Measurements from ENCODE around the gene MYBPC2.

Gene MYBPC2

GRCh38 chr19:50509366-50509765 is 76.7 kb downstream of the MYBPC2 start:
- no peak for TF ChIP-seq ARNTL (CRISPR knock-in tag; IDR thresholded peaks at IDR 0.05; ENCODE audit: borderline replicate concordance, low read depth)
- TF ChIP-seq, protein P1, sequence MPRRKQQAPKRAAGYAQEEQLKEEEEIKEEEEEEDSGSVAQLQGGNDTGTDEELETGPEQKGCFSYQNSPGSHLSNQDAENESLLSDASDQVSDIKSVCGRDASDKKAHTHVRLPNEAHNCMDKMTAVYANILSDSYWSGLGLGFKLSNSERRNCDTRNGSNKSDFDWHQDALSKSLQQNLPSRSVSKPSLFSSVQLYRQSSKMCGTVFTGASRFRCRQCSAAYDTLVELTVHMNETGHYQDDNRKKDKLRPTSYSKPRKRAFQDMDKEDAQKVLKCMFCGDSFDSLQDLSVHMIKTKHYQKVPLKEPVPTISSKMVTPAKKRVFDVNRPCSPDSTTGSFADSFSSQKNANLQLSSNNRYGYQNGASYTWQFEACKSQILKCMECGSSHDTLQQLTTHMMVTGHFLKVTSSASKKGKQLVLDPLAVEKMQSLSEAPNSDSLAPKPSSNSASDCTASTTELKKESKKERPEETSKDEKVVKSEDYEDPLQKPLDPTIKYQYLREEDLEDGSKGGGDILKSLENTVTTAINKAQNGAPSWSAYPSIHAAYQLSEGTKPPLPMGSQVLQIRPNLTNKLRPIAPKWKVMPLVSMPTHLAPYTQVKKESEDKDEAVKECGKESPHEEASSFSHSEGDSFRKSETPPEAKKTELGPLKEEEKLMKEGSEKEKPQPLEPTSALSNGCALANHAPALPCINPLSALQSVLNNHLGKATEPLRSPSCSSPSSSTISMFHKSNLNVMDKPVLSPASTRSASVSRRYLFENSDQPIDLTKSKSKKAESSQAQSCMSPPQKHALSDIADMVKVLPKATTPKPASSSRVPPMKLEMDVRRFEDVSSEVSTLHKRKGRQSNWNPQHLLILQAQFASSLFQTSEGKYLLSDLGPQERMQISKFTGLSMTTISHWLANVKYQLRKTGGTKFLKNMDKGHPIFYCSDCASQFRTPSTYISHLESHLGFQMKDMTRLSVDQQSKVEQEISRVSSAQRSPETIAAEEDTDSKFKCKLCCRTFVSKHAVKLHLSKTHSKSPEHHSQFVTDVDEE (CRISPR knock-in tag; IDR thresholded peaks at IDR 0.05), result no peak
- TF ChIP-seq ESRRG (CRISPR knock-in tag; IDR thresholded peaks at IDR 0.05), result no peak
- TF ChIP-seq PPARA (CRISPR knock-in tag; IDR thresholded peaks at IDR 0.05; ENCODE audit: borderline replicate concordance), result no peak
- TF ChIP-seq GLIS3 (CRISPR knock-in tag; IDR thresholded peaks at IDR 0.05), result no peak
- no peak for TF ChIP-seq TCF4 (CRISPR knock-in tag; IDR thresholded peaks at IDR 0.05; ENCODE audit: borderline replicate concordance)
- TF ChIP-seq, protein P2, sequence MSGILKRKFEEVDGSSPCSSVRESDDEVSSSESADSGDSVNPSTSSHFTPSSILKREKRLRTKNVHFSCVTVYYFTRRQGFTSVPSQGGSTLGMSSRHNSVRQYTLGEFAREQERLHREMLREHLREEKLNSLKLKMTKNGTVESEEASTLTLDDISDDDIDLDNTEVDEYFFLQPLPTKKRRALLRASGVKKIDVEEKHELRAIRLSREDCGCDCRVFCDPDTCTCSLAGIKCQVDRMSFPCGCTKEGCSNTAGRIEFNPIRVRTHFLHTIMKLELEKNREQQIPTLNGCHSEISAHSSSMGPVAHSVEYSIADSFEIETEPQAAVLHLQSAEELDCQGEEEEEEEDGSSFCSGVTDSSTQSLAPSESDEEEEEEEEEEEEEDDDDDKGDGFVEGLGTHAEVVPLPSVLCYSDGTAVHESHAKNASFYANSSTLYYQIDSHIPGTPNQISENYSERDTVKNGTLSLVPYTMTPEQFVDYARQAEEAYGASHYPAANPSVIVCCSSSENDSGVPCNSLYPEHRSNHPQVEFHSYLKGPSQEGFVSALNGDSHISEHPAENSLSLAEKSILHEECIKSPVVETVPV (CRISPR knock-in tag; IDR thresholded peaks at IDR 0.05), result no peak
- TF ChIP-seq OSR1 (CRISPR knock-in tag; IDR thresholded peaks at IDR 0.05), result no peak
- TF ChIP-seq ZC3H10 (CRISPR knock-in tag; IDR thresholded peaks at IDR 0.05), result no peak
- no peak for TF ChIP-seq ZNF8 (CRISPR knock-in tag; IDR thresholded peaks at IDR 0.05)
- no peak for TF ChIP-seq ZNF565 (CRISPR knock-in tag; conservative IDR thresholded peaks at IDR 0.05; ENCODE audit: low read depth)
- TF ChIP-seq ZNF70 (CRISPR knock-in tag; IDR thresholded peaks at IDR 0.05), result no peak
- no peak for TF ChIP-seq ZFP3 (CRISPR knock-in tag; IDR thresholded peaks at IDR 0.05)
- TF ChIP-seq, protein P3, sequence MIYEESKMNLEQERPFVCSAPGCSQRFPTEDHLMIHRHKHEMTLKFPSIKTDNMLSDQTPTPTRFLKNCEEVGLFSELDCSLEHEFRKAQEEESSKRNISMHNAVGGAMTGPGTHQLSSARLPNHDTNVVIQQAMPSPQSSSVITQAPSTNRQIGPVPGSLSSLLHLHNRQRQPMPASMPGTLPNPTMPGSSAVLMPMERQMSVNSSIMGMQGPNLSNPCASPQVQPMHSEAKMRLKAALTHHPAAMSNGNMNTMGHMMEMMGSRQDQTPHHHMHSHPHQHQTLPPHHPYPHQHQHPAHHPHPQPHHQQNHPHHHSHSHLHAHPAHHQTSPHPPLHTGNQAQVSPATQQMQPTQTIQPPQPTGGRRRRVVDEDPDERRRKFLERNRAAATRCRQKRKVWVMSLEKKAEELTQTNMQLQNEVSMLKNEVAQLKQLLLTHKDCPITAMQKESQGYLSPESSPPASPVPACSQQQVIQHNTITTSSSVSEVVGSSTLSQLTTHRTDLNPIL (CRISPR knock-in tag; IDR thresholded peaks at IDR 0.05; ENCODE audit: low read depth), result no peak
- TF ChIP-seq ZFP30 (CRISPR knock-in tag; IDR thresholded peaks at IDR 0.05), result no peak
- TF ChIP-seq, protein P4, sequence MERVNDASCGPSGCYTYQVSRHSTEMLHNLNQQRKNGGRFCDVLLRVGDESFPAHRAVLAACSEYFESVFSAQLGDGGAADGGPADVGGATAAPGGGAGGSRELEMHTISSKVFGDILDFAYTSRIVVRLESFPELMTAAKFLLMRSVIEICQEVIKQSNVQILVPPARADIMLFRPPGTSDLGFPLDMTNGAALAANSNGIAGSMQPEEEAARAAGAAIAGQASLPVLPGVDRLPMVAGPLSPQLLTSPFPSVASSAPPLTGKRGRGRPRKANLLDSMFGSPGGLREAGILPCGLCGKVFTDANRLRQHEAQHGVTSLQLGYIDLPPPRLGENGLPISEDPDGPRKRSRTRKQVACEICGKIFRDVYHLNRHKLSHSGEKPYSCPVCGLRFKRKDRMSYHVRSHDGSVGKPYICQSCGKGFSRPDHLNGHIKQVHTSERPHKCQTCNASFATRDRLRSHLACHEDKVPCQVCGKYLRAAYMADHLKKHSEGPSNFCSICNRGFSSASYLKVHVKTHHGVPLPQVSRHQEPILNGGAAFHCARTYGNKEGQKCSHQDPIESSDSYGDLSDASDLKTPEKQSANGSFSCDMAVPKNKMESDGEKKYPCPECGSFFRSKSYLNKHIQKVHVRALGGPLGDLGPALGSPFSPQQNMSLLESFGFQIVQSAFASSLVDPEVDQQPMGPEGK (CRISPR knock-in tag; IDR thresholded peaks at IDR 0.05; ENCODE audit: borderline replicate concordance), result no peak
- TF ChIP-seq ISL1 (CRISPR knock-in tag; IDR thresholded peaks at IDR 0.05), result no peak
- TF ChIP-seq SNAI2 (CRISPR knock-in tag; IDR thresholded peaks at IDR 0.05), result no peak
- TF ChIP-seq RARB (CRISPR knock-in tag; IDR thresholded peaks at IDR 0.05), result no peak
- TF ChIP-seq CSDC2 (CRISPR knock-in tag; IDR thresholded peaks at IDR 0.05), result no peak
- no peak for ATAC-seq

GRCh38 chr19:50510121-50510670 is 77.5 kb downstream of the MYBPC2 start:
- peak; percentile 5; the same call in 2 of the 3 replicates for ATAC-seq
- TF ChIP-seq, protein P2 (CRISPR knock-in tag; IDR thresholded peaks at IDR 0.05), result no peak
- TF ChIP-seq ZNF70 (CRISPR knock-in tag; IDR thresholded peaks at IDR 0.05) (no peak), CSDC2 (CRISPR knock-in tag; IDR thresholded peaks at IDR 0.05) (no peak), ZNF8 (CRISPR knock-in tag; IDR thresholded peaks at IDR 0.05) (no peak)
- TF ChIP-seq, protein P3 (CRISPR knock-in tag; IDR thresholded peaks at IDR 0.05; ENCODE audit: low read depth), result no peak

DNA sequence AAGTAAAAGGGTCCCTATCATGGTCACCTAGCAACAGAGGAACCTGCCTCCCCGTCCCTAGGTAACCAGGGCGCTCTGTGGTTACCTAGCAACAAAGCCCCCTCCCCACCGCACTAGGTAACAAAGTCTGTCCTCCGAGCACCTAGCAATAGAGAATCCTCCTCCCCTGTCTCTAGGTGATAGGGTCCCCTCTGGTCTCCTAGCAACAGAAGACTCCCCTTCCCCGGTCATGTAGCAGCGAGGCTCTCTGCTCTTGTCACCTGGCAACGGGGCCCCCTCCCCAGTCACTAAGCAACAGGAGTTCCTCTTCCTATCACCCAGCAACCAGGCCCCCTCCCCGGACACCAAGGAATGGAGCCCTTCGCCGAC is 78.0 kb downstream of the MYBPC2 start:
- peak; percentile 3 for ATAC-seq
- TF ChIP-seq OSR1 (CRISPR knock-in tag; IDR thresholded peaks at IDR 0.05), result no peak
- TF ChIP-seq ZFP30 (CRISPR knock-in tag; IDR thresholded peaks at IDR 0.05), result no peak
- no peak for TF ChIP-seq CSDC2 (CRISPR knock-in tag; IDR thresholded peaks at IDR 0.05)
- TF ChIP-seq SNAI2 (CRISPR knock-in tag; IDR thresholded peaks at IDR 0.05), result no peak
- TF ChIP-seq ISL1 (CRISPR knock-in tag; IDR thresholded peaks at IDR 0.05), result no peak
- TF ChIP-seq ZNF565 (CRISPR knock-in tag; conservative IDR thresholded peaks at IDR 0.05; ENCODE audit: low read depth), result no peak
- TF ChIP-seq GLIS3 (CRISPR knock-in tag; IDR thresholded peaks at IDR 0.05), result no peak
- TF ChIP-seq TCF4 (CRISPR knock-in tag; IDR thresholded peaks at IDR 0.05; ENCODE audit: borderline replicate concordance), result no peak

All from SK-N-SH treated with all-trans-retinoic acid at 6 μM for 48 hours (cell line).